WI38 (cell line): Measurements from ENCODE around the gene ZNF181.

Source experiments
- H3K4me3 ChIP-seq: 2 replicates; pipeline ENCODE4 v1.5.1; 2011; ENCODE audit warnings: low read depth, mild to moderate bottlenecking, control low read depth, low read length
- TF ChIP-seq, protein P1 (sequence below): IDR thresholded peaks from 2 replicates; pipeline ENCODE4 v1.5.1; 2012; ENCODE audit warnings: low read depth, mild to moderate bottlenecking, control low read depth, low read length

The ZNF181 gene

DNA sequence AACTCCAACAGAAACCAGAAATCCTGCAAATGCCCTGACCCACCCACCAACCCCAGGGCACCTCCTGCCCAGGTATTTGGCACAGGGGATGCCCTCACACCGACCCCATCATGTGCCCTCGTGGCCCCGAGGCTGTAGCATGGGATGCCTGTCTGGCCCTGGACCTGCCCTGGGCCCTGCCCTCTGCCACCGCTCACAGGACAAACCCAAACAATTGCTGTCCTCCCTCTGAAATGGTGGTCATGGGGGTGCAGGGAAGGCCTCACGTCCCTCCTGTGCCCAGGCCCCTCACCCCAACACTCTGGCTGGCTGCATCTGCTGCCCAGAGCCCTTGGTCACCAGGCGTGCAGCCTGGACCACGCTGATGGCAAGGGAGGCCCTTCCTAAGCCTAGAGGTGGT lies 2.1 kb upstream of the ZNF181 start:
- TF ChIP-seq, protein P1, sequence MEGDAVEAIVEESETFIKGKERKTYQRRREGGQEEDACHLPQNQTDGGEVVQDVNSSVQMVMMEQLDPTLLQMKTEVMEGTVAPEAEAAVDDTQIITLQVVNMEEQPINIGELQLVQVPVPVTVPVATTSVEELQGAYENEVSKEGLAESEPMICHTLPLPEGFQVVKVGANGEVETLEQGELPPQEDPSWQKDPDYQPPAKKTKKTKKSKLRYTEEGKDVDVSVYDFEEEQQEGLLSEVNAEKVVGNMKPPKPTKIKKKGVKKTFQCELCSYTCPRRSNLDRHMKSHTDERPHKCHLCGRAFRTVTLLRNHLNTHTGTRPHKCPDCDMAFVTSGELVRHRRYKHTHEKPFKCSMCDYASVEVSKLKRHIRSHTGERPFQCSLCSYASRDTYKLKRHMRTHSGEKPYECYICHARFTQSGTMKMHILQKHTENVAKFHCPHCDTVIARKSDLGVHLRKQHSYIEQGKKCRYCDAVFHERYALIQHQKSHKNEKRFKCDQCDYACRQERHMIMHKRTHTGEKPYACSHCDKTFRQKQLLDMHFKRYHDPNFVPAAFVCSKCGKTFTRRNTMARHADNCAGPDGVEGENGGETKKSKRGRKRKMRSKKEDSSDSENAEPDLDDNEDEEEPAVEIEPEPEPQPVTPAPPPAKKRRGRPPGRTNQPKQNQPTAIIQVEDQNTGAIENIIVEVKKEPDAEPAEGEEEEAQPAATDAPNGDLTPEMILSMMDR: no peak
- no peak overlapping the region for H3K4me3 ChIP-seq

DNA sequence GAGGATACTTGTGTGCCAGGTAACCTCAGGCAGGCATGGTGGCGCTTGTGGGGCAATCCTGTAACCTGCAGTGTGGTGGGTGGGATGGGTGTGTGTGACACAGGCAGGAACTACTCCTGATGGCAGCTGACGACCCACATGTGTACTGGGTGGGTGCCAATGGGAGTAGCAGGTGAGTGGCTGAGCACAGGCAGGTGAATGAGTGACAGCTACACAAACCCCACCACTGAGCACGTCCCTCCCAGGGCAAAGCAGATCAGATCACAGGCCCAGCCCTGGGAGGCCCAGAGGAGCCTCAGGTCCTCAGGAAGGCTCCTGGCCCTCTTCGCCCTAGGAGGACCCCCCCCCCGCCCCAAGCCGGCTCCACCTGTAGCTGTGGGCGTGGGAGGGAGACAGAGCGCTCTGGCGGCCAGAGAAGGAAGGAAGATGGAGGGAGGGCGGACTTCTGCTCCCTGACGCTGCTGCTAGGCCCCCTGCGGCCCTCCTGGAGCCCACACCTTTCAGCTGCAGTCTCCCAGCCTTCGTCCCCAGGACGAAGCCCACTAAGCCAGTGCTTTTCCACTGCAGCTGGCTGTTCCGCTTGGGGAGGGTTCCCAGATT lies 1.3 kb upstream of the ZNF181 start:
- TF ChIP-seq, protein P1: no peak
- H3K4me3 ChIP-seq: peak overlapping the region; percentile 80

DNA sequence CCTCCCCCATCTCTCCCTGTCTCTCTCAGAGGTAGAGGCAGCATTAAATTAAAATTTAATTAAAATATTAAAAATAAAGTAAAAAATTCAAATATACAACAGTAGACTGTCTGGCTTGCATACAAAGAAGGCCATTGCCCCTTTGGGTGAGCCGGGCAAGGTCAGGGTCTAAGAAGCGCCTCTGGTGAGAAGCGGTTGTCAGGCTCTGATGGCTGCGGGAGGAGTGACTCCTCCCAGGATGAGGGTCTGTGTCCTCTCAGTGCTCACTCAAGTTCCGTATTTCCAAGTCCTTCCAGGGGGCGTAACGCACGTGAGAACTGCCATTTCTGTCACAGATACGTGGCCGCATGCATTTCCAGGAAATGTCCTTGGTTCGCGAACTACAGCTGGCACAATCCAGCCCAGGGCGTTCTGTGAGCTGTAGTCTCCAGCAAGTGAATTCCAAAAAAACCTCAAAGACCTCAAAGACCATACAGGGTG lies 737 bp upstream of the ZNF181 start:
- TF ChIP-seq, protein P1: no peak

DNA sequence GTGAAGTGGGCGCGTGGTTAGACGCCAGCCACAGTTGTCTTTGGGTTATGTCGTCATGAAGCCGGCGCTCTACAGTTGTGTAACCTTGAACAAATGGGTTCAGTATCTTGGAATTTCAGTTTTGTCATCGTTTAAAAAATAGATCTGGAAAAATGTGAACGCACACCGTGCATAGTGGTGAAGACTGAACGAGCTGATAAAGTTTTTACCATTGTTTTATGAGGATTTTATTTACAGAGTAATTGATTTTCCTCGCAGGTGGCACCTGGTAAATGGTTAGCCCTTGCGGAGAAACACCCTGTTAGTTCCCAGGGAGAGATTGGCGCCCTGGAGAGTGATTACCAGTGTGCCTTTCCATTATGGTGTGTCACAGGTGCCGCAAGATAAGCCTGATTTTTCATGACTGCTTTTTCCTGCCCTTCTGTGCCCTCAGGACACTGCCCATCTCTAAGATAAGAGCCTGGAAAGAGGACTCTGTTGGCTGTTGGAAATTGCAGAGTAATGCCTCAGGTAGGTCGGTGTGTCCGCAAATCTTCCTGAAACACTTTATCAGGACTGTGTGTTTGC lies 577 bp downstream of the ZNF181 start:
- H3K4me3 ChIP-seq: peak overlapping the region; percentile 80
- TF ChIP-seq, protein P1: no peak

More for the DNA sequence above, 737 bp upstream of the ZNF181 start:
- H3K4me3 ChIP-seq: peak overlapping the region; percentile 80

DNA sequence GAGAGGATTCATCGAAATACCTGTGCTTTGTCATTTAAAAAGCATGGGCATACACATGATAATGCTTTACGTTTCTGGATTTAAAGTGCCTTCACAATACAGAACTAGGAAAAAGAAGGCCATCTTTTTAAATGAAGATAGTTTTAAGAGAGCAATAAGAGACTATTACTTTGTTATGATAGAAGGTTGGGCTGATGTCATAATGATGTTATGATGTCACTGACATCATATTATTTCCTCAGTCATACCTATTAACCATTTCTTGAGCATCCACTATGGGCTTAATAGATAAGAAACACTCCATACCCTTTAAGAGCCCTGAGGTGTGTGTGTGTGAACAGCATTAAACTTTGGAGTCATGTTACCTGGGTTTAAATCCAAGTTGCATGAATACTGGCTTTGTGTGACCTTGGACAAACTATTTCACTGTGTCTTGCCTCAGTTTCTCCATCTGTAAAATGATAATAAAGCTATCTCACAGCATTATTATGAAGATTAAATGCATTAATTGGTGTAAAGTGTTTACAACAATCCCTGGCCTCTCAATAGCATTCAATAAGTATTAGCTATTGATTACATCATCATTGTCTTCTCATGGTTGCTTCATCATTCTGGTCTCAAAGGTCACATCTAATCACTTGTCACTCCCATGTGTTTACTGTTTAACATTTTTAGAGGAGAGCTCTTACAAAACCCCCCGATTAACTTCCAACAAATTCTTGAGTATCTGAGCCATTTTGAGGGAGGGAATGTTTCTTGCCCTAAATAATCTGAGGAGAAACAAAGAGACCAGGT lies 11.1 kb downstream of the ZNF181 start:
- TF ChIP-seq, protein P1: no peak
- H3K4me3 ChIP-seq: no peak overlapping the region

DNA sequence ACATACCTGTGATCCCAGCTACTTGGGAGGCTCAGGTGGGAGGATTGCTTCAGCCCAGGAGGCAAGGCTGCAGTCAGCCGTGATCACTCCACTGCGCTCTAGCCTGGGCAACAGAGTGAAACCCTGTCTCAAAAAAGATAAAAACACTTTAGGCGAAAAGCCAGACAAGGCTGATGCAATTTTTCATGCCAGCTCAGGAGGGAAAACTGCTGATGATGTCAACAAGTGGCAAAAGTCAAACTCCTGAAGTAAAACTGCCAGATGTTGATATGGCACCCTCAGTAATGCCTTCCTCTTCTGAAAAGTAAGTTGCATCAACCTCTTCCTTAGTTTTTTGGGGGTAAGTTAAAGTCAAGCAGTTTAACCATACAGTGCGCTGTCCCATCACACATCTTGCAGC lies 23.4 kb downstream of the ZNF181 start:
- TF ChIP-seq, protein P1: no peak
- no peak overlapping the region for H3K4me3 ChIP-seq
